Measurements from ENCODE around the gene PANK2.
A peak's percentile ranks its signal among the peaks of the same experiment; 100 is the strongest.
"Not testable (repeated sequence)": the region's sequence is repeated elsewhere in the genome, so short reads cannot be mapped to it uniquely, and the experiment has no call there.

The PANK2 gene

DNA sequence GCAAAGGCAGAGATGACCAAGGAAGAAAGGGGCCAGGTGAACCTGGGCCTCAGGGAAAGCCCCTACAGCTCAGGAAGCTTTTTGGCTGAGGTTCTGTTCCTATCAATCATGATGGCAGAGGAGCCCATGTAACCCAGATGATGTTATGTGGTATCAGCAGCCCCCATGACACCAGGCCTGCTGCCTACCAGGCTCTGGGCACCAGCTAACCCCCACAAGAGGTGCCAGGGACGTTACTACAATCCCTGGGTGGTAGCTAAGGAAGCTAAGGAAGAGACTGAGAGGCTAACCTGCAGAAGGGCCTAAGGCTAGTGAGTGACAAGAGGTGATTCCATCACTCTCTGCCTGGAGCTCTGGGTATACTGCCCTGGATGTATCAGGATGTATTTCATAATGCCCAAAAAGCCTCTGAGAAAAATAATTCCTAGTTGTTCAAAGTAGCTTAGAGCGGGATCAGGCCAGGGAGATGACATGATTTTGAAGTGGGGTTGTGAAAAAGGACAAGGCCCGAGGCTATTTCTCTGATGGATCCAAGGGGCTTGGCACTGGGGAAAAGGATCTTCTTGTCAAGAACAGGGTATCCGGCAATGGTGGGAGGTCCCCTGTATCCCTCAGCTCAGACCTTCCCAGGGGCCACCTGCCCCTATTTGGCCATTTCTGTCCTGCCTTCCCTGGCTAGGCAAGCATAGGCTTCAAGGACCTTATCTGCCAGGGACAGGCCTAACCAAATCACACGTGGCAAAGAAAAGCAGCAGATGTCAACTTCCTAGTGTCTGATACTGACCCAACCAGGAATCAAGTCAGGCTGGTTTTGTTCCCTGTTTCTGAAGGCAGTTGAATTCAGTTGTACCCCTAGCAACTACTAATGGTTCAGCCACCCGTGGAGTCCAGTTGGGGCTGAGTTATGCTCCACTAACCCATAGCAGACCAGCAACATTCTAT, 41.3 kb downstream of the PANK2 start:
- DNase-seq, result peak; percentile 96

DNA sequence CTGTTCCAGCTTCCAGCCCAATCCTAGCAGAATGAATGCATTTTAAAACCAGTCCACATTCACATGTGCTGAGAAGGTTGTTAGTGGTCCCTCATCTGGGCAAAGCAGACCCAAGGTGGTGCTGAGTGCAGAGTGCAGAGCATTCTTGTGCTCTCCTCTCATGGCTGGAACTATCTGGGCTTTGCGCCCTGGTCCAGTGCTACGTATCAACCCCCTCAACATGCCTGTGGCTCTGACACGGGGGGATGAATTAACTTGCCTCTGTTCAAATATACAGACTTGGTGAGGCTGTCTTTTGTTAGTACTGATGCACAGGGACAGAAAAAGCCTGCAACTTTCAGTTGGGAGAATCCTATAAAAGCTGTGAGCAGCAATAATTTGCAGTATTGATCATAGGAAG, 42.5 kb downstream of the PANK2 start:
- no peak for DNase-seq

DNA sequence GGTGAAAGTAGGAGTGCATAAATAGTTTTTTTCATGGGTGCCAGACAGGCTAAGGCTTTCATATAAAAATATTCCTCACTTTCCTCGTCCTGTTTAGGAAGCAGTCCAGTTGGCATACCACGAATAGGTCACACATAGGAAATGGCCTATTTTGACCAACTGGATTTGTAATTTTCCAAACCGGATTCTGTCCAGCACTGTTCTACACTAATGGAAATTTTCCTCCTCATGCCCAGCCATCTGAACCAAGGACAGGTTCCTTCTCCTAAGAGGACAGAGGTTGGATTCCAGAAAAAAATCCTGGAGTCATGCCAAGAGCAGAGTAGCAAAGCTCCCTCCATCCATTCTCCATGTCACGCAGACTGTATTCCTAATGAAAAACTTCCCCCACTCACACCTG, 43.1 kb downstream of the PANK2 start:
- no peak for DNase-seq

DNA sequence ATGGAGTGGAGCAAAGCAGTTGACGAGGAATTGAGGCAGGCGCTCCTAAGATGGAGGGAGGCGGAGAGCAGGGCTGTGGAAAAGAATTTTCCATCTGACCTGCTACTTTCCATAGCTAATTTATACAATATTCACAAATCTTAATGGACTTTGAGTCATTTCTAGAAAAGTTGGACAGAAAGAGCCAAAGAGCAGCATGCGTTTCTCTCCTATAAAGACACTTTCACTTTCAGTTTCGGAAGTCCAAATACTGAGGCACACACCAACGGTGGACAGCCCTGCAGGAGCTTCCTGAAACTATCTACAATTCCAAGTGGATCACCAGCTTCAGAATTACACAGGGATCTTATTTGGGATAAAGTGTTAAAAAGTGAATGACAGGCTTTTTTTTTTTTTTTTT, 43.5 kb downstream of the PANK2 start:
- DNase-seq, result peak; percentile 82

DNA sequence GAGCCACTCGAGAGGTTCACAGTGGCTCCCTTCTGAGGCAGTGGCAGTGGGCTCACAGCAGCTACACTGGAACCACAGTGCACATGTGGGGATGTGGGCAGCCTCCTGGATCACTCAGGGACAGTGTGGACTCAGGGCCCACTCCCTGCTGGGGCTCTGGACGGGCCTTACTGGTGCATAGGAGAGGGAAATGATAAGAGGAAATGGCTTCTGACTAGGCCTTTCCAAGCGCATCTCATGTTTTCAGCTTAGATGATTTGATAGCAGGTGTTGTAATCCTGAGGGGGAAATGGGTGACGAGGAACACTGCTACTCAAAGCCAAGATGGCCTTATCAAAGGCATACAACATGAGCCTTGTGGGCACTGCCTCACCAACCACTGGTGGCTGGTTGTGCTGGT, 44.0 kb downstream of the PANK2 start:
- DNase-seq, result peak; percentile 66

DNA sequence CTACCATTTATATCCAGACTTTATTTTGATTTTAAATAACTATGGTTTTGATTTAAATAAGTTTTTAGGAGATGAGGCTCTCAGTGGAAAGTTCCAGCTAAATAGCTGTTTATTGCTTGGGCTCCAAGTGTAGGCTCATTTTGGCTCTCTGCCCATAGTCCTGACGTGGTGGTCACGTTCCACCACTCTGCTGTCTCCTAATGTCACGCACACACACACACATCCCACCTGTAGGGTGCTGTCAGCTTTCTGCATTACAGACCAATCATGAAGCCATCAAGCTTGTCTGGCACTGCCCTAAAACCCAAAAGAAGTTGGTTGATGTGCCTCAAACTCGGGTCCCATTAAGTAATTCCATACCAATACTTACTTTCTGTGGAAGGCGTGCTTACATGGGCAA, 45.4 kb downstream of the PANK2 start:
- DNase-seq, result no peak

DNA sequence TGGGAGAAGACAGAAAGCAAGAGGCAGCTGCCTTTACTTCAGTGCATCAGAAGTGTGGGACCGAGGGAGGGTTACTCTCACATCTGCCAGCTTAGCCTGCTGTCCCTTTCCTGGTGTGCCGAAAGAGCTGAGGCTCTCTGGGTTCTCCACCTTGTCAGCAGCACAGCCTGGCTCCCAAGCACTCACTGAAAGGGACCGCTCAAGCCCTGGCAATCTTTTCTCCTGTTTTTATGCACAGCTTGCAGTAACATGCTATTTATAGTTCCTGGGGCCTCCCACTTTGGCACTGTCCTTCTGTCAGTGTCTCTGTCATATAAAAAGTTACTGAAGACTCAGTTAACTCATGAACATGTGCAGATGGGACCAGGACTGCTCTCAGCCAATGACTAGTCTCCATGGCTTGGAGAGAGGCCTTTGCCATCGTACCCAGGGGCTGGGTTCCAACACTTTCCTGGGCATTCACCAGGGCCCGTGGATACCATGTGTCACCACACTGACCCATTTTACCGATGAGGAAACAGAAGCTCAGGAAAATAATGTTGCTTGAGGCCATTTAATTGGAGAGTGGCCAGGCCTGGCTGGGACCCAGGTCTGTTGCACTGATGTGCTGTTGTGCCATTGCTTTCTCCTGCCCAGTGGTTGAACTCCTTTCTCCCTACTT, 46.2 kb downstream of the PANK2 start:
- DNase-seq, result no peak

DNA sequence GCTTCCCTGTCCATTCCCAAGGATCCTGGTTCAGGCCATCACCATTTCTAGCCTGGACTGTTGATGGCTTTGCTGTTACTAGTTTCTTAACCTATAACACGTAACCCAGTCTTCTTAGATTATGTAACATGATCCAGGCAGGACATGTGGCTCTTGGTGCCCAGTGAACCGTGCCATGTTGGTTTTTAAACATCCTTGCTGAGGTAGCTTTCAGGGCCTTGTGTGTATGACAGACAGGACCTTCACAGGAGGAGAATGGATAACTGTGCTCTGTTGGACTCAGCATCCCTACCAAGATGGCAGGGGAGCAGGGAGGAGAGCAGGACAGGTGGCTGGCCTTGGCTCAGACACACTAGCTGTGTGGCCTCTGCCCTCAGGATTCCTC, 46.8 kb downstream of the PANK2 start:
- DNase-seq, result no peak

DNA sequence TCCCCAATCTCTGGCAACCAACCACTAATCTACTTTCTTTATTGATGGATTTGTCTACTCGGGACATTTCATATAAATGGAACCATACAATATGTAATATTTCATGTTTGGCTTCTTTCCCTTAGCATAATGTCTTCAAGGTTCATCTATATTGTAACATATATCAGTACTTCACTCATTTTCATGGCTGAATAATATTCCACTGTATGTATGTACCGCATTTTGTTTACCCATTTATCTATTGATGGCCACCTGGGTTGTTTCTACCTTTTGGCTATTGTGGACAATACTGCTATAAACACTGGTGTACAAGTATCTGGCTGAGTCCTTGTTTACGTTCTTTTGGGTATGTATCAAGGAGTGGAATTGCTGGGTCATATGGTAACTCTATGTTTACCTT, 48.4 kb downstream of the PANK2 start:
- DNase-seq, result no peak

DNA sequence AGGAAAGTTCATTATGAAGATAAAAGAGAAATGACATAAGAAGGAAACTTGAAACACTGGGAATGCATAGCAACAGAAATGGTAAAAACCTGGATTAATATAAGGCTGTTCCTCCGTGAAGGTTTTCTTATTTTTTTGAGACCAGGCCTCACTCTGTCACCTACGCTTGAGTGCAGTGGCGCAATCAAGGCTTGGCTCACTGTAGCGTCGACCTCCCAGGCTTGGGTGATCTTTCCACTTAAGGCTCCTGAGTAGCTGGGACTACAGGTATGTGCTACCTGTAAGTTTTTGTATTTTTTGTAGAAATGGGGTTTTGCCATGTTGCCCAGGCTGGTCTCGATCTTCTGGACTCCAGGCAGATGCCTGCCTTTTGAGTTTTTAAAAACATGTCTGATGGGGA, 51.7 kb downstream of the PANK2 start:
- DNase-seq, result no peak

DNA sequence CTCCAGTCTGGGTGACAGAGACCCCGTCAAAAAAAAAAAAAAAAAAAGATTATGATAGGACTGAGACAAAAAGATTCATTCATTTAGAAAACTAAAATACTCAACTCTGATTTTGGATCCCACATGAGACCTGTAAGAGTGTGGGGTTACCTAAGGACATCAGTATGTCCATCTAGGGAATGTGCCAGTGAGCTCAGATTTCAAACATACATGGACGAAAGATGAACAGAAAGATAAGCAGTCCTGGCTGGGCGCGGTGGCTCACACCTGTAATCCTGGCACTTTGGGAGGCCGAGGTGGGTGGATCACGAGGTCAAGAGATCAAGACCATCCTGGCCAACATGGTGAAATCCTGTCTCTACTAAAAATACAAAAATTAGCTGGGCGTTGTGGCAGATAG, 57.5 kb downstream of the PANK2 start:
- DNase-seq, result not testable (repeated sequence)

DNA sequence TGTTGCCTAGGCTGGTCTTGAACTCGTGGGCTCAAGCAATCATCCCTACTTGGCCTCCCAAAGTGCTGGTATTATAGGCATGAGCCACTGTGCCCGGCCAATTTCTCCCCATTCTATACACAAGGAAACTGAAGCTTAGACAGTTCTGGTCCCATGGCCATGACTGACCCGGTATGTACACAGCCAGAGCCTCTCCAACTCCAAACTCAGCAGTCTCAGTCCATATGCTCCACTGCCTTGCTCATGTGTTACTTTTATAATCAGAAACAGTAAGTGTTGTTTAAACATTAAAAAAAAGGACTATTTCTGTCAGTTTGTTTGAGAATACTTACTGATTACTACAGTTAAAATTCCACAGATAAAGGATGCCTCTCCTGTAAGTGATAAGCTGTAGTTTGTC, 75.5 kb downstream of the PANK2 start:
- no peak for DNase-seq

DNA sequence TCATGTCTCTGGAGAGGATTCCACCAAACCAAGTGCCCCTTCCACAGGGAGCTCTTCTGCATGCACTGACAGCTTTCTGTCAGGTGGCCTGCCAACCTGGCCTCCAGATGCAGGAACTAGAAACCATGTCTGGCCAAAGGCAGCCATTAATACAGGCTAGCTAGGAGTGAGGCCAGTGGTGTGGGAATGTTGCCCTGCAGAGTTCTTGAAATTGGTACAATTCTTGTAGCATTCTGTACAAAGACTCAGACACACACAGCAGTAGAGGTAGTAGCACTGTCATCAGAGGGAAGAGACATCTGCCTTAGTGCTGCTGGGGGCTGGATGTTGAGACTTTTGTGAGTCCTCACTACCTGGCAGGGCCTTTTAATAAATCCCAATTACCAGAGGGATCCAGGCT, 77.4 kb downstream of the PANK2 start:
- DNase-seq, result no peak

DNA sequence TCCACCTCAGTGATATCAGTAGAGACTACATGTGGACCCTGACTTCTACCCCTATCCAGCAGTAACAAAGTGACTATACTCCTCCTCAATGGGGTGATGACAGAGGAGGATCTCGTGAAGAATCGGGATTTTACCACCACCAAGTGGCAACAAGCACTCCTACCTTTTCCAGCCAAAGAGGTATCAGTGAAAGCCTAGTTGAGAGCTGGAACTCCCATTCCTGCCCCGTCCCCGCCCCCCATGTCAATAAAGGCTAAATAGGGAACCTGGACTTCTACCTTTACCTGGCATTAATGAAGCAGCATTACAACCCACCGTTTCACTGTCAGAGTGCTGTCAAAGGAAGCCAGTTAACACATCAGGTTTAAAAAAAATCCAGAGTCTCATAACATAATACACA, 80.8 kb downstream of the PANK2 start:
- DNase-seq, result no peak

DNA sequence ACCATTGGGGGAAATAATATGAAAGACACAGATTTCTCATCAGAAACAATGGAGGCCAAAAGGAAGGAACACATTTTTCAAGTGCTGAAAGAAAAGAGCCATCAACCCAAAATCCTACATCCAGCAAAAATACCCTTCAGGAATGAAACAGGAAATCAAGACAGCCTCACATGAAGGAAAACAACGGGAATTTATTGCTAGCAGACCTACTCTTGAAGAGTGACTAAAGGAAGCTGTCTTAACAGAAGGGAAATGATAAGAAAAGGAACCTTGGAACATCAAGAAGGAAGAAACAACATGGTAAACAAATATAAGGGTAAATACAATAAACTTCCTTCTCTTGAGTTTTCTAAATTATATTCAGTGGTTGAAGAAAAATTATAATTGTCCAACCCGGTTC, 82.0 kb downstream of the PANK2 start:
- no peak for DNase-seq

DNA sequence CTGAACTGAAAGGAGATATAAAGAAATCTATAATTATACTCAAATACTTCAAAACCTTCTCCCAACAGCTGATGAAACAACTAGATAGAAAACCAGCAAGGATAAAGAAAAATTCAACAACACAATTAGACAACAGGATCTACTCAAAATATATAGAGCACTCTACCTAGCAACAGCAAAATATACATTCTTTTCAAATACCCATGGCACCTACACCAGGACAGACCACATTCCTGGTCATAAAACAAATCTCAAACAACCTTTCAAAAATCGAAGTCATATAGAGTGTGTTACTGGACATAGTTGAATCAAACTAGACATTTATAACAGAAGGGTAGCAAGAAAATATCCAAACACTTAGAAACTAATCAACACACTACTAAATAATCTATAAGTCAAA, 83.0 kb downstream of the PANK2 start:
- DNase-seq, result no peak

DNA sequence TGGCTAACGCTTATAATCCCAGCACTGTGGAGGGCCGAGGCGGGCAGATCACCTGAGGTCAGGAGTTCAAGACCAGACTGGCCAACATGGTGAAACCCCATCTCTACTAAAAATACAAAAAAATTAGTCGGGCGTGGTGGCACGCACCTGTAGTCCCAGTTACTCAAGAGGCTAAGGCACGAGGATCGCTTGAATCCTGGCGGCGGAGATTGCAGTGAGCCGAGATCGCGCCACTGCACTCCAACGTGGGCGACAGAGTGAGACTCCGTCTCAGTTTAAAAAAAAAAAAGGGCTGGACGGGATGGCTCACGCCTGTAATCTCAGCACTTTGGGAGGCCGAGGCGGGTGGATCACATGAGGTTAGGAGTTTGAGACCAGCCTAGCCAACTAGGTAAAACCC, 83.4 kb downstream of the PANK2 start:
- DNase-seq, result not testable (repeated sequence)

DNA sequence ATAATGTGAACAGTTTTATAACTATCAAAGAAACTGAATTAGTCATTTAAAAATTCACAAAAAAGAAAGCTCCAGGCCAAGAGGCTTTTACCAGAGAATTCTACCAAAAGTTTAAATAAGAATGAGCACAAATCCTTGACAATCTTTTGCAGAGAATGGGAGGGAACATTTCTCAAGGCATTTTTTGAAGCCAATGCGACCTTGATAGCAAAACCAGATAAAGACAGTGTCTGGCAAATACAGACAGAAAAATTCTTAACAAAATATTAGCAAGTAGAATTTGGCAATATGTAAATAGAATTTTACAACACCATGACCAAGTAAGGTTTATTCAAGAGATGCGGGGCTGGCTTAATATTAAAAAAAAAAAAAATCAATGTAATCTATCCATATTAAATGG, 84.5 kb downstream of the PANK2 start:
- no peak for DNase-seq

DNA sequence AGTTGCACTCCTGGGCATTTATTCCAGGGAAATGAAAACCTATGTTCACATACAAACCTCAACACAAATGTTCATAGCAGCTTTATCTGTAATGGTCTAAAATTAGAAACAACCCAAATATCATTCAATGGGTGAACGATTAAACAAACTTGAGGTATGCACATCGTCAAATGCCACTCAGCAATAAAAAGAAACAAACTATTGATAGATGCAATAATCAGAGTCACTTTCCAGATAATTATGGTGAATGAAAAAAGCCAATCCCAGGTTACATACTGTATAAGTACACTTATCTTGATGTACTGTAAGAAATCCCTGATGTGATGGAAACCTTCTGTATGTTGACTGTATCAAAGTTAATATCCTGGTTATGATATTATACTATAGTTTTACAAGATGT, 87.3 kb downstream of the PANK2 start:
- no peak for DNase-seq

All from OCI-M1 (cell line).